HG03135 (cell line): ENCODE measurements around the gene NDUFA8.

ENCODE experiments used
- ATAC-seq: cut with Tn5 transposase; IDR thresholded peaks from one replicate; pipeline ENCODE4 v1.9.1; 2021; ENCODE audit warnings: mild to moderate bottlenecking, moderate library complexity; ENCODE audit not compliant: unreplicated experiment

Gene NDUFA8

DNA sequence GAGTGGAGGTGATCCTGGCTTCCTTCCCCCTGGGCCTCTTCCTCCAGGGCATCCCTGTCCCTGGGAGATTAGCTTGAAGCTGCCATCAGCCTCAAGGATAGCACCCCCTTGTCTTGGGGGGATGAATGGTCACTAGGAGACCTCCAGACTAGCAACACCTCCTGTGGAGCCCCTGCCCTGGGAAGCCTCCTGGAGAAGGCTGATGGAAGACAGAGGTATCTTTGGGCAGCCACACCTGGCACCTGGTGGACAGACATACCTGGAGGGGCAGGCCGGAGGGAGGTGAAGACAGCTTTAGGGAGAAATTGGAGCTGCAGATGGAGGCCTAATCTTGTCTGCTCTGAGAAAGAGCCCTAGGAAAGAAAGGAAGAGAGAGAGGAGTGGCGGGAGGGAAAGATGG, 57.4 kb downstream of the NDUFA8 start:
- ATAC-seq, result no peak

DNA sequence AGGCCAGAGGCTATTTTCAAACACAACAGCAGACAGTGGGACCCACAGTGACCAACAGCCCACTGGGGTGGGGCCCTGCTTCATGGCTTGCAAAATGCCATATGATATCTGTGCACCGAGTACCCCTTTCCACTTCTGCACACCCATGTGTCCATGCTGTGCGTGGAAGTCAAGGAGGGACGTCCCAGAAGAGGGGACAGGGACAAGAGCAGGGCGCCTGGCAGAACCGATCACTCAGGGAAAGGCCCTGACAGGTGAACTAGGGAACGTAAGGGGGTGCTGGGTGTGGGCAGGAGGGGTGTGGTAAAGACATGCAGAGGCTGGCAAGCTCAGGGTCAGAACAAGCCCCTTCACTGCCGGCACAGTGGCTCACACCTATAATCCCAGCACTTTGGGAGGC, 58.8 kb downstream of the NDUFA8 start:
- ATAC-seq, result no peak

DNA sequence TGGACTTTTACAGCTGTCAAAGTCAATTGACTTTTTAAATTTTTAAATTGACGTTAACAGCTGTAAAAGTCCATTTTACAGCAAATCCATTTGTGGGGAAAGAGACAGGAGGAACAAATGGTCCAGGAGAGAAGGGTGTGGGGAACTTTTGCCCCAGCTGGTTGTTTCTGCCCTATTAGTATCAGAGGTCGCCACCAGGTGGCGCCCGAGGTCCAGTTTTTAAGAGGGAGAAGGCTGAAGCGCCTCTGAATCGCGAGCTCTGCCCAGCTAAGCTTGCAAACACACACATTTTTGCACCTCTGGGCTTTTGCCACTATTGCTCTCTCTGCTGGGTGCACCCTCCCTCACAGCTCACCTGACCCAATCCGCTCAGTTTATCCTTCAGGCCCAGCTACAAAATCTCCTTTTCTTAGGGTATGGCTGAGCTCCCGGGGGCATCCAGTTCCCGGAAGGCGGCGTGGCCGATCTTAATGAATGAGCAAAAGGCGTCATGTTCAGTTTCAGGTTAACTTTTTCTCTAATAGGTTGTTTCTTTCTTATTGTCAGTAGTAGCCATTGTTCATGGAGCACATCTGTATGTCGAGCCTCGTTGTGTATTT, 60.2 kb downstream of the NDUFA8 start:
- no peak for ATAC-seq

DNA sequence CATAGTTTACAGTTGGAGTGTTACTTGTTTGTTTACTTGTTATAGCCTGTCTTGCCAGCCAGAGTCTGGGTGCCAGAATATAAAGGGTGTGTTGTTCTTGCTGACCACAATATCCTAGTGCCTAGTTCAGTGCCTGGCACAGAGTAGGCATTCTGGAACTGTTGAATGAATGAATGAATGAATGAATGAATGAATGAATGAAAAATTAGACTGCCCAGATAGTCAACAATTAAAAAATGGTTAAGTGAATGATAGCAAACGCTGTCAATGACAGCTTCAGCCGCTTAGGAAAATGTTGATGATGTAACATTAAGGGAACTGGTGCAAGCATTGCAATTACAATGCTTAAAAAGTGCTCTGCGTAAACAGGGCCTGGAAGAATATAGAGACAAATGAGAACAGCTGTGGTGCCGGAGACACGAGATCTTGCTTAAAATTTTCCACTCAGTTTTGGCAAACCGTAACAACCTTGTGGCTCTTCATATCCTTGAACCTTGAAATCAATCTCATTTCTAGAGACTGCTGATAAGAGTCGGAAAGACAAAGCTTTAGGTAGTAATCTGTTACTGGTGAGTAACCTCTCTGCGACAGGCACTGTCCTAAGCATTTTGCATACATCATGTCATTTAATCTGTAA, 61.8 kb downstream of the NDUFA8 start:
- no peak for ATAC-seq

DNA sequence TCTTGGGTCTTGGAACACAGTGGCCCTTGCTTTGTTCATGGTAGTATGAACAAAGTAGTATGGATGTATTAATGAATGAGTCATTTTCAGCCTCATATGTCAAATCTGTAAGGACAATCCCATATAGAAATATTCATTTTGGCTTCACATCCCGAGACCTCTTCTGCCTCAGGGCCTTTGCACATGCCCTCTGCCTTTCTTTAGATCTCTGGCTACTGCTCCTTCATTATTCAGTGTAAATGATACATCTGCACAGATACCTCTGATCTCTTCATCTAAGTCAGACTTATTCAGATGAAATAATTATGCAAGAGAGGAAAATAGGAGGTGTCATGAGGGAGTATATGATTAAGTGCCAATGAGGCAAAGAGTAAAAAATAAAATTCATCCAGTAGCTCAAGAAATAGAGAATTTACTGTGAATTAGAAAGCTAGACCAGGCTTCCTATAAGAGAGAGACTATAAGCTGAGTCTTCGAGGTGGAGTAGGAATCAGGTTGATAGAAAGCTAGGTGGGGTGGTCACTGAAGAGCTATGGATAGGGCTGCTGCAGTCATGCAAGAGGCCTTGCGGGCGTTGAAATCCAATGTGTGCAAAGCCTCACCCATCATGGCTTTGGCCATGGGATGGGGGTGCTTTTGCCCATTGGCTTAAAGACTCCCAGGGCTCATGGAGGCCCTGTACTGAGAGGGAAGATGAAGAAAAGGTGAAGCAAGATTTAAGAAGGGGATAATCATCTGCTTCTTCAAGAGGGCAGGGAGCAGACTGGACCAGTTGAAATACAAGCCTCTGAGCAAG, 62.8 kb downstream of the NDUFA8 start:
- ATAC-seq, result no peak

DNA sequence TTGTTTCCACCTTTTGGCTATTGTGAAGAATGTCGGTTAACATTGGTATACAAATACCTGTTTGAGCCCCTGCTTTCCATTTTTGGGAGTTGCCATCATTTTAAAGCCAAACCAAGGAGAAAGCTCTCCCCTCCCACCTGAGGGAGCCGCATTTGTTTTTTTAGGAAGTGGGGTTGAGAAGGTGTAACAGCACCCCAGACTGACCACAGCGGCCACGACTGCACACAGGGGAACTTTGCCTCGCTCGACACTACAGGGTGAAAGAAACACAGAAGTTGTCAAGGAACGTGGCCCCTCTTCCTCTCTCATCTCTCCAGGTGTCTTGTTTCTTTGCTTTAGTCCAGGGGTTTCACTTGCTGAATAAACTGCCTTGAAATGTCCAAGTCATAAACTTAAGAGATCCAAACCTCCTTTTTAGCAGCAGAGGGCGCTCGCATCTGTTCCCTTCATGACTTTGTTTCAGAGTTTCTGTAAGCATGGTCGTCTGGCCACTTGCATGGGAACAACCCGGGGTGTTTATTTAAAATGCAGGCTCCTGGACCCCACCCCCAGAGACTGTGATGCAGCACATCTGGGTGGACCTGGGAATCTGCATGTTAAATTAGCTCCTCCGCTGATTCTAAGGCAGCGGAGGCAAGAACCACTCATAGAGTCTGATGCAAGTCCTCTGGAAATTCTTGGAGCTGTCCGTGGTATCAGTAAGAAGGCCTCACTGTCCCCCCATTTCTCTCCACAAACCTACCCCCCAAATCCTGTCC, 64.4 kb downstream of the NDUFA8 start:
- no peak for ATAC-seq
